HEK293 (cell line): ENCODE measurements around the gene PPP1R14C.

Experiments
- CTCF ChIA-PET: fragments of 350-600 bp; formaldehyde crosslinking; extraction: SDS; loops from one replicate; lab custom pipeline; 2021; ENCODE audit warnings: antibody characterized with exemption; lab: Yijun Ruan, JAX
- POLR2A ChIA-PET: fragments of 300-600 bp; formaldehyde crosslinking; extraction: SDS; loops from one replicate; lab custom pipeline; 2020; ENCODE audit warnings: antibody characterized with exemption, inconsistent platforms; lab: Yijun Ruan, JAX
- H3K27ac ChIP-seq: fragments of 200-500 bp; sonication (Bioruptor generic); 2 replicates; pipeline ENCODE4 v1.5.1; 2014; ENCODE audit warnings: low read depth, low read length, control low read depth, inconsistent platforms; ENCODE audit errors: extremely low read depth
- H3K36me3 ChIP-seq, 2 experiments: fragments of 200-500 bp in 1 of 2; sonication (Bioruptor generic) in 1 of 2; 1 replicate in 1 of 2; 2 replicates in 1 of 2; pipeline ENCODE4 v1.5.1; 2014 to 2017; ENCODE audit warnings: inconsistent platforms in 2 of 2, low read length in 2 of 2; ENCODE audit not compliant: control insufficient read depth in 2 of 2, insufficient read depth in 1 of 2
- H3K4me1 ChIP-seq: fragments of 200-500 bp; sonication (Bioruptor generic); 2 replicates; pipeline ENCODE4 v1.5.1; 2014; ENCODE audit warnings: mild to moderate bottlenecking, low read length, inconsistent platforms; ENCODE audit not compliant: control insufficient read depth, insufficient read depth
- H3K4me3 ChIP-seq: 2 replicates; pipeline ENCODE4 v1.5.1; 2011; ENCODE audit warnings: low read depth, mild to moderate bottlenecking, control low read depth, low read length, moderate library complexity
- H3K9me3 ChIP-seq: fragments of 200-500 bp; sonication (Bioruptor generic); 2 replicates; pipeline ENCODE4 v1.5.1; 2014; ENCODE audit warnings: low read depth, low read length, inconsistent platforms; ENCODE audit not compliant: control insufficient read depth, insufficient read depth
- GLIS2 ChIP-seq: fragments of 450-650 bp; formaldehyde crosslinking; IDR thresholded peaks from 2 replicates; pipeline ENCODE4 v1.5.1; 2016; ENCODE audit warnings: missing biosample characterization, missing genetic modification characterization
- PATZ1 ChIP-seq: fragments of 450-650 bp; formaldehyde crosslinking; IDR thresholded peaks from 2 replicates; pipeline ENCODE4 v1.5.1; 2016; ENCODE audit warnings: missing biosample characterization, missing genetic modification characterization
- RBAK ChIP-seq: fragments of 450-650 bp; formaldehyde crosslinking; IDR thresholded peaks from 2 replicates; pipeline ENCODE4 v1.5.1; 2016; ENCODE audit warnings: missing biosample characterization, missing genetic modification characterization
- YY1 ChIP-seq: fragments of 450-650 bp; formaldehyde crosslinking; IDR thresholded peaks from 2 replicates; pipeline ENCODE4 v1.5.1; 2018; ENCODE audit warnings: missing biosample characterization, missing genetic modification characterization
- ZBTB26 ChIP-seq: fragments of 450-650 bp; formaldehyde crosslinking; optimal IDR thresholded peaks from 2 replicates; pipeline ENCODE3; 2016; ENCODE audit warnings: missing biosample characterization, mild to moderate bottlenecking, missing genetic modification characterization
- ZFP3 ChIP-seq: fragments of 450-650 bp; formaldehyde crosslinking; IDR thresholded peaks from 2 replicates; pipeline ENCODE4 v1.5.1; 2016; ENCODE audit warnings: low read depth, missing biosample characterization, missing genetic modification characterization
- ZFP37 ChIP-seq: fragments of 450-650 bp; formaldehyde crosslinking; IDR thresholded peaks from 2 replicates; pipeline ENCODE4 v1.5.1; 2016; ENCODE audit warnings: missing biosample characterization, missing genetic modification characterization
- ZNF140 ChIP-seq: fragments of 450-650 bp; formaldehyde crosslinking; IDR thresholded peaks from 2 replicates; pipeline ENCODE4 v1.5.1; 2016; ENCODE audit warnings: missing biosample characterization, missing genetic modification characterization
- ZNF214 ChIP-seq: fragments of 450-650 bp; formaldehyde crosslinking; IDR thresholded peaks from 2 replicates; pipeline ENCODE4 v1.5.1; 2017; ENCODE audit warnings: missing biosample characterization, mild to moderate bottlenecking, missing genetic modification characterization, borderline replicate concordance
- ZNF354C ChIP-seq: fragments of 450-650 bp; formaldehyde crosslinking; IDR thresholded peaks from 2 replicates; pipeline ENCODE4 v1.5.1; 2016; ENCODE audit warnings: missing biosample characterization, missing genetic modification characterization, low read depth, borderline replicate concordance
- ZNF391 ChIP-seq: fragments of 450-650 bp; formaldehyde crosslinking; IDR thresholded peaks from 2 replicates; pipeline ENCODE4 v1.5.1; 2016; ENCODE audit warnings: low read depth, missing biosample characterization, missing genetic modification characterization, borderline replicate concordance
- ZNF404 ChIP-seq: fragments of 450-650 bp; formaldehyde crosslinking; IDR thresholded peaks from 2 replicates; pipeline ENCODE4 v1.5.1; 2017; ENCODE audit warnings: missing biosample characterization, missing genetic modification characterization
- ZNF600 ChIP-seq: fragments of 450-650 bp; formaldehyde crosslinking; IDR thresholded peaks from 2 replicates; pipeline ENCODE4 v1.5.1; 2016; ENCODE audit warnings: missing biosample characterization, missing genetic modification characterization
- ZNF654 ChIP-seq: fragments of 450-650 bp; formaldehyde crosslinking; IDR thresholded peaks from 2 replicates; pipeline ENCODE4 v1.5.1; 2016; ENCODE audit warnings: low read depth, missing biosample characterization, missing genetic modification characterization
- ZNF664 ChIP-seq: fragments of 450-650 bp; formaldehyde crosslinking; IDR thresholded peaks from 2 replicates; pipeline ENCODE4 v1.5.1; 2016; ENCODE audit warnings: missing biosample characterization, missing genetic modification characterization
- ZNF670 ChIP-seq: fragments of 450-650 bp; formaldehyde crosslinking; IDR thresholded peaks from 2 replicates; pipeline ENCODE4 v1.5.1; 2016; ENCODE audit warnings: missing biosample characterization, missing genetic modification characterization, low read depth
- ZNF76 ChIP-seq: fragments of 450-650 bp; formaldehyde crosslinking; IDR thresholded peaks from 2 replicates; pipeline ENCODE4; 2016; ENCODE audit warnings: low read depth, missing biosample characterization, missing genetic modification characterization, borderline replicate concordance
- ZNF777 ChIP-seq: fragments of 450-650 bp; formaldehyde crosslinking; IDR thresholded peaks from 2 replicates; pipeline ENCODE4 v1.5.1; 2017; ENCODE audit warnings: missing biosample characterization, missing genetic modification characterization, borderline replicate concordance
- ZNF785 ChIP-seq: fragments of 450-650 bp; formaldehyde crosslinking; IDR thresholded peaks from 2 replicates; pipeline ENCODE4 v1.5.1; 2016; ENCODE audit warnings: missing biosample characterization, missing genetic modification characterization
- ZSCAN4 ChIP-seq: fragments of 450-650 bp; formaldehyde crosslinking; IDR thresholded peaks from 2 replicates; pipeline ENCODE4 v1.5.1; 2017; ENCODE audit warnings: missing biosample characterization, missing genetic modification characterization
- TF ChIP-seq, protein P1 (sequence below): fragments of 450-650 bp; IDR thresholded peaks from 2 replicates; pipeline ENCODE4 v1.5.1; 2018; ENCODE audit warnings: missing biosample characterization, mild to moderate bottlenecking, missing genetic modification characterization
- TF ChIP-seq, protein P2 (sequence below): fragments of 450-650 bp; formaldehyde crosslinking; IDR thresholded peaks from 2 replicates; pipeline ENCODE4 v1.5.1; 2017; ENCODE audit warnings: missing biosample characterization, missing genetic modification characterization

PPP1R14C gene

DNA sequence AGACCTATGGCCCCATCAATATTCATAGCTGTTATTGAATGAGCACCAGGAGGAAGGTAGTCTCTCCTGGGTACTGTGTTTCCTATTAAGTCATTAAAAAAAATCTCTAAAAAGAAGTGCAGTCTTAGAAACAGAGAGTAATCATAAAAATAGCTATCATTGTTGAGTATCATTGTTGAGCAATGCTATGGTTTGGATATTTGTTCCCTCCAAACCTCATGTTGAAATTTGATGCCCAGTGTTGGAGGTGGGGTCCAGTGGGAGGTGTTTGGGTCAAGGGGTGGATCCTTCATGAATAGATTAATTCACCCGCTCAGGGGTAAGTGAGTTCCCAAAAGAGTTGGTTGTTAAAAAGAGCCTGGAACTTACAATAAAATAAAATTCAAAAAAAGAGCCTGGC is 137.9 kb downstream of the PPP1R14C start:
- Histone ChIP-seq H3K9me3 (no peaks in the 10 kb centered on the region), H3K4me3 (no peak overlapping the region), H3K4me1 (no peaks in the 10 kb centered on the region), H3K36me3 (no peaks in the 10 kb centered on the region), H3K27ac (no peak overlapping the region)
- ChIA-PET POLR2A (no interaction called here), CTCF (interaction anchor here (0.9 to 1.0 kb wide), 3 partner anchors 8 to 56 kb away, joined by 3 read pairs; no protein-coding TSS in a partner anchor)
- TF ChIP-seq RBAK (tag by site-specific recombination) (no peak), ZBTB26 (tag by site-specific recombination) (no peak), ZNF391 (tag by site-specific recombination) (no peak), ZNF785 (tag by site-specific recombination) (no peak), ZNF777 (tag by site-specific recombination) (no peak), ZNF140 (tag by site-specific recombination) (no peak)
- TF ChIP-seq, all 188 proteins: peak for 0

GRCh38 chr6:150281767-150282166 is 138.9 kb downstream of the PPP1R14C start:
- H3K4me3 ChIP-seq = no peak overlapping the region
- no peak for TF ChIP-seq ZNF214 (tag by site-specific recombination)
- TF ChIP-seq, protein P1, sequence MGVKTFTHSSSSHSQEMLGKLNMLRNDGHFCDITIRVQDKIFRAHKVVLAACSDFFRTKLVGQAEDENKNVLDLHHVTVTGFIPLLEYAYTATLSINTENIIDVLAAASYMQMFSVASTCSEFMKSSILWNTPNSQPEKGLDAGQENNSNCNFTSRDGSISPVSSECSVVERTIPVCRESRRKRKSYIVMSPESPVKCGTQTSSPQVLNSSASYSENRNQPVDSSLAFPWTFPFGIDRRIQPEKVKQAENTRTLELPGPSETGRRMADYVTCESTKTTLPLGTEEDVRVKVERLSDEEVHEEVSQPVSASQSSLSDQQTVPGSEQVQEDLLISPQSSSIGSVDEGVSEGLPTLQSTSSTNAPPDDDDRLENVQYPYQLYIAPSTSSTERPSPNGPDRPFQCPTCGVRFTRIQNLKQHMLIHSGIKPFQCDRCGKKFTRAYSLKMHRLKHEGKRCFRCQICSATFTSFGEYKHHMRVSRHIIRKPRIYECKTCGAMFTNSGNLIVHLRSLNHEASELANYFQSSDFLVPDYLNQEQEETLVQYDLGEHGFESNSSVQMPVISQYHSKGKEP (tag by site-specific recombination) = no peak
- no peak for TF ChIP-seq YY1 (tag by site-specific recombination)
- TF ChIP-seq, protein P2, sequence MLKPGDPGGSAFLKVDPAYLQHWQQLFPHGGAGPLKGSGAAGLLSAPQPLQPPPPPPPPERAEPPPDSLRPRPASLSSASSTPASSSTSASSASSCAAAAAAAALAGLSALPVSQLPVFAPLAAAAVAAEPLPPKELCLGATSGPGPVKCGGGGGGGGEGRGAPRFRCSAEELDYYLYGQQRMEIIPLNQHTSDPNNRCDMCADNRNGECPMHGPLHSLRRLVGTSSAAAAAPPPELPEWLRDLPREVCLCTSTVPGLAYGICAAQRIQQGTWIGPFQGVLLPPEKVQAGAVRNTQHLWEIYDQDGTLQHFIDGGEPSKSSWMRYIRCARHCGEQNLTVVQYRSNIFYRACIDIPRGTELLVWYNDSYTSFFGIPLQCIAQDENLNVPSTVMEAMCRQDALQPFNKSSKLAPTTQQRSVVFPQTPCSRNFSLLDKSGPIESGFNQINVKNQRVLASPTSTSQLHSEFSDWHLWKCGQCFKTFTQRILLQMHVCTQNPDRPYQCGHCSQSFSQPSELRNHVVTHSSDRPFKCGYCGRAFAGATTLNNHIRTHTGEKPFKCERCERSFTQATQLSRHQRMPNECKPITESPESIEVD (tag by site-specific recombination) = no peak
- no peak for TF ChIP-seq ZSCAN4 (tag by site-specific recombination)
- TF ChIP-seq ZNF670 = no peak
- no peak for TF ChIP-seq ZNF404 (tag by site-specific recombination)
- TF ChIP-seq GLIS2 (tag by site-specific recombination) = no peak
- TF ChIP-seq ZNF600 = no peak
- no peak for TF ChIP-seq ZFP3 (tag by site-specific recombination)
- CTCF ChIA-PET = interaction anchor here (0.7 to 0.9 kb wide), 2 partner anchors 19 to 55 kb away, joined by 3 to 4 read pairs; no protein-coding TSS in a partner anchor
- no peaks in the 10 kb centered on the region for H3K36me3 ChIP-seq
- POLR2A ChIA-PET = no interaction called here
- no peaks in the 10 kb centered on the region for H3K4me1 ChIP-seq
- no peaks in the 10 kb centered on the region for H3K9me3 ChIP-seq
- H3K27ac ChIP-seq = no peak overlapping the region

DNA sequence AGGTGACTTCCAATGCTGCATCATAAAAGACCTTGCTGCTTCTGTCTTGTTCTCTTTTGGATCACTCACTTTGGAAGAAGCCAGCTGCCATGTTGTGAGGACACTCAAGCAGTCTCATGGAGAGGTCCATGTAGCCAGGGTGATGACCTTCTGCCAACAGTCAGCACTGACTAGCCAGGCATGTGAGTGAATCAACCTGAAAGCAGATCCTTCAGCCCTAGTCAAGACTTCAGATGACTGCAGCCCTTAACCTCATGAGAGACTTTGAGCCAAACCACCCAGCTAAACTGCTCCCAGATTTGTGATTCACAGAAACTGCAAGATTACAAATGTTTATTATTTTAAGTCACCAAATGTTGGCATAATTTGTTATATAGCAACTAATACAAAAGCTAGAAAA is 140.0 kb downstream of the PPP1R14C start:
- Histone ChIP-seq H3K36me3 (no peaks in the 10 kb centered on the region), H3K27ac (no peak overlapping the region), H3K4me1 (no peaks in the 10 kb centered on the region), H3K9me3 (no peaks in the 10 kb centered on the region), H3K4me3 (no peak overlapping the region)
- CTCF ChIA-PET = interaction anchor here (0.5 to 1.3 kb wide), 8 partner anchors 14 to 1365 kb away, joined by 3 to 6 read pairs (median 3); no protein-coding TSS in a partner anchor
- POLR2A ChIA-PET = no interaction called here
- TF ChIP-seq ZNF664 (tag by site-specific recombination) (no peak), PATZ1 (no peak), ZNF76 (no peak), ZFP37 (tag by site-specific recombination) (no peak), ZNF654 (tag by site-specific recombination) (no peak), ZNF354C (tag by site-specific recombination) (no peak)
